NCI-H1092 (cell line): ENCODE results near the gene FUBP3.

ENCODE experiments used
- DNase-seq: peaks from one replicate; lab custom pipeline; 2025; lab: John Stamatoyannopoulos, UW

Gene FUBP3

DNA sequence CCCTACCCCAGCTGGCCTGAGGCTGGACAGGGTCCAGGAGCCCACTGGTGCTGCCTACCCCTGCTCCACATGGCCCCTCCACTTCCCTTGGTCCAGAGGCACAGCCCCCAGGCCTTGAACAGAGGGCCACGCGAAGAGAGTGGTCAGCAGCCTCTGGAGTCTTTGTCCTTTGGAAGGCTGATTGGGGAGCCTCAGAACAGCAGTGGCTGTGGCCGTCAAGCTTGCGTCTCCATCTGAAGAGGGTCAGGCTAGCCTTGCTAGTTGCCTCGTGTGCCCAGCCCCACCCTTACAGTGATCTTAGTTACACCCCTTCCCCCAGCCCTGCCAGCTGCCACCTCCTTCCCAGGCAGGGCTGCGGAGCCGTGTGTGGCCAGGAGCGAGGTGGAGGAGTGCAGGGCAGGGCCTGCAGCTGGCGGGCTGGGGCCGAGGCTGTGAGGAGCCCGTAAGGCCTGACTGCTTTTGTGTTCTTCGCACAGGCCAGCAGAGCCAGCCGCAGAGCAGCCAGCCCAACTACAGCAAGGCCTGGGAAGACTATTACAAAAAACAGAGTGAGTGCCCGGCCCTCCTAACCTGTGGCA is 54.9 kb downstream of the FUBP3 start:
- no peak for DNase-seq

- no peak for DNase-seq
Observed at GRCh38 chr9:130634801-130635200, 55.4 kb downstream of the FUBP3 start.

DNA sequence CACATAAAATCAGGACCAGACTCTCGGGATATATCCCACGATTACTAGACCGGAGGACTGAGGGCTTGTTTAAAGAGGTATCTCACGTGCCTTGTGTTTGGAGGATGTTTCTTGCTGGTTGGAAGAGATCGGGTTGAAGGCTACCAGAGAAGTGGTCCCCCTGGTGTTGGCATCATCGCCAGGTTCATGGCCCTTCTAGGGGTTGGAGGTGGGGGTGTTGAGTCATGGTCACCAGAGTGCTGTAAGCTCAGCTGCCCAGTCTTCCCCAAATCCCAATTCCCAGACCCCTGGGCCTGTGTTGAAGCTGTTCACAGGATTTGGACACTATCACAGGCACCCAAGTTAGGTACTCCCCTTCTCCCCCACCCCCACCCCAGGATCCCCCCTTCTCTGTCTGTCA is 55.9 kb downstream of the FUBP3 start:
- no peak for DNase-seq

DNA sequence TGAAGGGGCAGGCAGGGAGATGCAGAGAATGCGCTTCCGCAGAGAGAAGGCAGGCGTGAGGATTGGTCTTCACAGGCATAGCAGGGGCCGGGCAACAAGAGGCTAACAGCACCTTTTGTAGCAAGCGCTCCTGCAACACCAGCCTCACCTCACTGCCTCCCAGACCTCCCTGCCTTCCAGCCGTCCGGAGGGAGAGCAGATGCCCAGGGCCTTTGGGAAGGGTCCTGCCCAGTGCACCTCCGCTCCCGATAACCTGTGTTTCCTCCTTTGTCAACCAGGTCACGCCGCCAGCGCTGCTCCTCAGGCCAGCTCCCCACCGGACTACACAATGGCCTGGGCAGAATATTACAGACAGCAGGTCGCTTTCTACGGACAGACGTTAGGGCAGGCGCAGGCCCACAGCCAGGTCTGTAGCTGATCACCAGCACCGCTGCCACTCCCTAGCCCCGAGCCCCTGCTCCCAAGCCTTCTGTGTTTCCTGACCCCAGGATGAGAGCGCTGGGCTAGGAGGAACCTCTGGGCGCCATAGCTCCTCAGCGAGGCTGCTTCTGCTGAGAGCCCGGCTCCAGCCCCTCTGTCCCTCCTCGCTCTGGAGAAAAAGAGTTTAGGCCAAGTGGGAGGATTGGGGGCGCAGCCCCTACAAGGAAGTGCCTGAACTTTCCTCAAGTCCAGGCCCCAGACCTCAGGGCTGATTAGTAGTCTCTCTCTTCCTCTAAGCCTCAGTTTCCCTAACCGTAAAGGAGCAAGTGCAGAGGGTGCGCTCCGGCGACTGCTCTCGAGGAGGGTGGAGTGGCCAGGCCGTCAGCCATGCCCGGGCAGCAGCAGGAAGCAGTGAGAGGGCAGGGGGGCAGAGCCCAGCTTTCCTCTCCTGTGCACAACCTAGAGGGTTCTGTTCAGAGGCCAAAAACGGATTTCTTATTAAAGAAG is 56.6 kb downstream of the FUBP3 start:
- DNase-seq: no peak

DNA sequence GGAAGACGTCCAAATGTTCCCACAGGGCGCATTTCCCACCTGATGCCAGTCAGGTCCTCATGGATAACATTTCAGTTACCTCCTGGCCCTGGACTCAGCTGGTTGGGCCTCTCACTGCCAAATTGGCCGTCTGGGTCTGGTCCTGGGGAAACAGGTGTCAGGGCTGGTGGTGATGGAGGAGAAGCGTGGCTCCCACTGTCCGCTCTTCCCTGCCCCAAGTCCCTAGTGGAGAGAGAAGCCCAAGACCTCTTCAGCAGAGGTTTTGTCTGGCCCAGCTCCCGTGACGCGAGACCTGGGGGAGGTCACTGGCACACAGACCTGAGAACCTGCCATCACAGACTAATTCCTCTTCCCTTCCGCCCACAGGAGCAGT is 57.3 kb downstream of the FUBP3 start:
- DNase-seq: no peak

GRCh38 chr9:130638284-130639123 is 59.1 kb downstream of the FUBP3 start:
- no peak for DNase-seq

GRCh38 chr9:130639124-130639765 is 59.9 kb downstream of the FUBP3 start:
- DNase-seq: peak; percentile 76

- DNase-seq: no peak
Observed at GRCh38 chr9:130639866-130640555, 60.6 kb downstream of the FUBP3 start.

DNA sequence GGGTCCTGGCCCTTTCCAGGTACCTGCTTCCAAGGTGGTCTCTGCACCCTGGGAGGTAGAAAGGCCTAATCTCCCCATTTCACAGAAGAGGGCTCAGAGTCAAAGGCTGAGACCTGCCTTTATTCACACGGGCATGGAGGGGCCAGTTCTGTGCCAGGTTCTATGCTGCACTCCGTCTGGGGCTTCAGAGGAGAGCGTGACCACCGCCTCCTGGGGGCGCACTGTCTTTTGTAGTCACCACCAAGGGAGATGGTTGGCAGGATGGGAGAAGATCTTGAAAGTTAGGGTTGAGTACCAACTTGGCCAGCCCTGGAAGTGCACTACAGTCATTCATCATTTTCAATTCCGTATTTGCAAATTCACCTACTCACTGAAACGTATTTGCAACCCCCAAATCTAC is 61.3 kb downstream of the FUBP3 start:
- DNase-seq: no peak

- no peak for DNase-seq
Observed at GRCh38 chr9:130642926-130643325, 63.5 kb downstream of the FUBP3 start.

- DNase-seq: no peak
Observed at GRCh38 chr9:130651221-130651620, 71.8 kb downstream of the FUBP3 start.

- DNase-seq: no peak
Observed at GRCh38 chr9:130651752-130652151, 72.4 kb downstream of the FUBP3 start.

- no peak for DNase-seq
Observed at GRCh38 chr9:130654879-130655278, 75.5 kb downstream of the FUBP3 start.

DNA sequence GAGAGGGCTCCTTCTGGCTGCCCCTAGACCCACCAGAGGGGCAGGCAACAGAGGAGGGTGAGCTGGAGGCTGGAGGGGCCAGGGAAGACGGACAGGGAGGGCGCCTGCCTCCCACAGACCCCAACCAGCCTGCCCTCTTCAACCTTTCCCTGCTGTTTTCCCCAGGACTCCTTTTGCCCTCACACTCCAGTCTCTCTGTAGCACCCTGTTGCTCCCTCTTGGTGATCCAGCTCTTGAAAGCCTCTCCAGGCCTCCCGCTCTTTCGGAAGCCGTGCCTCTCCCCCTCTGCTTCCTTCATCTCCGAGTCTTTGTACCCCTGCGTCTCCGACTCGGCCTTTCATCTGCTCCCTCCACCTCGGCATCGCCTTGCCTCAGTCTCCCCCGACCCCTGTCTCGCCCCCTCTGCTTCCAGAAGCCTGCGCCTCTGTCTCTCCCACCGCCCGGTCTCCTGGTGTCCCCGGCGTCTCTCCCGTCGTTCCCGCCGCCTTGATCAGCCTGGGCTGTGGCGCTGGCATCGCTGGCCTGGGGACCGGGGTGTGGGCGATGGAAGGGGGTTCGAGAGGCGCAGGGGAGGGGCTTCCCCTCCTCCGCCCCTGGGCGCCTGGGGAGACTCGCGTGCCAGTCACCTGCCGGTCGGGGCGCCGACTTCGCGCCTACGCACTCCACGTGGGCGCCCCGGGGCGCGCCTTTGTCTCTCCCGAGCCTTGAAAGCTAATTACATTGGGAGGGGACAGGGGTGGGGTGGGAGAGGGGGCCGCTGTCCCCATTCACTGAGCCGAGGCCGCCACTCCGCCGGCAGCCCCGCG is 79.7 kb downstream of the FUBP3 start:
- DNase-seq: no peak

DNA sequence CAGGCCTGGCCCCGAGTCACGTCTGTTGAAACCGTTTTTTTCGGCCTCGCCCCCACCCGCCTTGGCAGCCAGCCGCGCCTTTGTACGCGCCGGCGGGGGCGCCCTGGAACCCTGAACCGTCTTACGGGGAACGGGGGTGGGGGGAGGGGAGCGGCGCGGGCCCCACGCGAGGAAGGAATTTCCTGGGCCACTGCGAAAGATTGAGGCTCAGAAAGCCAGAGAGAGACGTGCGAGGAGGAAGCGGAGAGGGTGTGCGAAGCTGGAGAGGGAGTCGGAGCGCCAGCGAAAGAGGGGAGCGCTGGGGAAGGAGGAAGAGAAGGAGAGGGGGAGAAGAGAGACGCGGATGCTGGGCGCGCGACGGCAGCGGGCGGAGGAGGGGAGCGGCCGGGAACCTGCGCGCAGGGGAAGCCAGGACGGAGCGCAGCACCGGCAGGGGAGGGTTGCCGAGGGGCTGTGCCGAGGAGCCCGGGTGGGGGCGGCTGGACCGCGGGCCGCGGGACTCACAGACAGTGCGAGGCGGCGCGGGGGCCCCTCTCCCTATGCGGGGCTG is 80.4 kb downstream of the FUBP3 start:
- no peak for DNase-seq

DNA sequence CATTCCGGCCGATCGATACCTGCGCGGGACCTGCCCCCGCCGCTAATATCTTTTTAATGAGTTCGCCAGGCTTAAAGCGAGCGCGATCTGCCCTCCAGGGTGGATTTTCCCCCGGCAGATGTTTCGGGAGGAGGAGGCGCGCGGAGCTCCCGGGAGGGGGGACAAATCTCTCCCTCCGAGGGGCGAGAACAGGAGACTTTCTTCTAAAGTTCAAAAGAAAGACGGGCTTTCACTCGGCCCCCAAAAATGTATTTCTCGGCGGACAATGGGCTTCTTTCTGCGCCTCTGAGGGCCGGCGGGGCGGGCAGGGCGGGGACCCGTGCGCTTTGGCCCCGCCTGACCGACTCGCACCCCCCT is 80.9 kb downstream of the FUBP3 start:
- no peak for DNase-seq

DNA sequence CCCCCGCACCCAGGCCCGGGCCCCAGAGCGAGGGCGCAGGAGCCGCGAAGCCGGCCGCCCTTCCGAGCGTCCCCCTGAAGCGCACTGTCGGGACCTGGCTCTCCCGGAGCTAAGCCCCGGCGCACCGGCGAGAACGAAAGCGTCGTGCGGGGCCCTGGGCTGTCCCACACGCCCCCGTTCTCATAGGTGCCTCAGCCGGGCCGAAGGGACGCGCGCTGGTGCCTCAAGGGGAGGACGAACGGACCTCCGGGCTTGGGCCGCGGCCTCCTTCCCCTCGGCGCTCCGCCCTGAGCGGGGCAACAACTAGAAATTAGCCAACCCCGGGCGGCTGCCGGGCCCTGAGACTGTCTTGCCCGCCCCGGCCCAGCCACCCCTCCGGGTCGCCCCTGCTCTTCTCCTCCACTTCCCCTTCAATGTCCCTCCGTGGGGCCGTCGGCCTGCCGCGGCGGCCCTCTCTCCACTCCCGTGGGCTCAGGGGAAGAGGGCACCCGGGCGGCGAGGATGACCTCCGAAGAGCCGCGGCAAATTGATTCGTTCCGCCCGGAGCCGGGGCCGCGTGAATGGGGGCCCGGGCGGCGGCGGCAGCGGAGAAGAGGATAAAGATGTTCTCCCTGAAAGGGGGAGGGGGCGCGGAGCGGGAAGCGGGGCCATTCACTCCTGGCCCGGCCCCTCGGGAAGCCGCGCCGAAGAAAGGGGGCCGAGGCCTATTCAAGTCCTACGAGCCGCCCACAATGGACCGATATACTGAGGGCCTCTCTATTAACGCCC is 81.5 kb downstream of the FUBP3 start:
- DNase-seq: no peak

GRCh38 chr9:130661451-130662098 is 82.2 kb downstream of the FUBP3 start:
- DNase-seq: no peak
